ENCODE results near the gene CCDC117. TPM values are rescaled to one million over a fixed set of nuclear protein-coding genes. Genes with fewer than 3 reads are reported as not detected.

Gene CCDC117
- total RNA-seq, 1 donor, result 23.0 TPM

- H3K4me3 ChIP-seq (ENCODE audit: low read depth, low read length), result no peak overlapping the region
- DNase-seq (ENCODE audit: low read depth), result no peak
- no peak for TF ChIP-seq CTCF (IDR thresholded peaks at IDR 0.05; ENCODE audit: insufficient read depth, low read length)
Observed at GRCh38 chr22:28815729-28816128, 43.2 kb downstream of the CCDC117 start.

GRCh38 chr22:28817064-28817463 lies 44.6 kb downstream of the CCDC117 start:
- DNase-seq (ENCODE audit: low read depth), result no peak
- TF ChIP-seq CTCF (IDR thresholded peaks at IDR 0.05; ENCODE audit: insufficient read depth, low read length), result no peak
- no peak overlapping the region for H3K4me3 ChIP-seq (ENCODE audit: low read depth, low read length)

DNA sequence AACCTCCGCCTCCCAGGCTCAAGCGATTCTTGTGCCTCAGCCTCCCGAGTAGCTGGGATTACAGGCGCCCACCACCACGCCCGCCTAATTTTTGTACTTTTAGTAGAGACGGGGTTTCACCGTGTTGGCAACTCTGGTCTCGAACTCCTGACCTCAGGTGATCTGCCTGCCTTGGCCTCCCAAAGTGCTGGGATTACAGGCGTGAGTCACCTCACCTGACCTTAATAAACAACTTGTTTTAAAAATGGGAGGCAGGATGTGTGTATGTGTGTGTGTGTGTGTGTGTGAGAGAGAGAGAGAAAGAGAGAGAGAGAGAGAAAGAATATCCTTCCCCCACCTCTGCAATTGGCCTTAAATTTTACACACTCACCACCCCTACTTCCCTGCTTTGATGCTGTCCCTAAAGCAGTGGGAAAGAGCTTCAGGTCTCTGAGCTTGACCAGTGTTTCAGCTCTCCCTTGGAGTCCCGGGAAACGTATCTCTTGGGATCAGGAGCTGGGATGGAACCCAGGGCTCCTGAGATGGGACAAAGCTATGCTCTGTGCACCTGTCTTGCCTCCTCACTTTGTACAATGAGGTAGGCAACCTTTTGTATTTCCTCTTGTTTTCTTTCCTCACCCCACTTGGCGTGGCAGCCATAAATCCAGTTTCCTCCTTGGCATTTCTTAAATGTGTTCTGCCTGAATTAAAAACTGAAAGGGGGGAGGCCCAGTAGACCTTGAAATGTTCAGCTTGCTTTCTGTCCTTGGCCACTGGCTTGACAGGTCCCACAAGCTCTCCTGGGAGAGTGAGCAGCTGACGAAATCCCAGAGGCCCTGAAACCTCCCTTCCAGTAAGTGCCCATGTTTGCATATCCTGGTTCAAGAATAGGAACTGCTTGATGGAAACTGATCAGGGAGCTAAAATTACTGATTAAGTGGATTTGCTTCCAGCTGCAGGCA lies 45.7 kb downstream of the CCDC117 start:
- H3K4me3 ChIP-seq (ENCODE audit: low read depth, low read length), result no peak overlapping the region
- no peak for DNase-seq (ENCODE audit: low read depth)
- no peak for TF ChIP-seq CTCF (IDR thresholded peaks at IDR 0.05; ENCODE audit: insufficient read depth, low read length)

GRCh38 chr22:28819253-28820096 lies 47.0 kb downstream of the CCDC117 start:
- DNase-seq (ENCODE audit: low read depth), result no peak
- H3K4me3 ChIP-seq (ENCODE audit: low read depth, low read length), result no peak overlapping the region
- TF ChIP-seq CTCF (IDR thresholded peaks at IDR 0.05; ENCODE audit: insufficient read depth, low read length), result no peak

GRCh38 chr22:28820885-28821284 lies 48.4 kb downstream of the CCDC117 start:
- DNase-seq (ENCODE audit: low read depth), result no peak
- no peak for TF ChIP-seq CTCF (IDR thresholded peaks at IDR 0.05; ENCODE audit: insufficient read depth, low read length)
- no peak overlapping the region for H3K4me3 ChIP-seq (ENCODE audit: low read depth, low read length)

DNA sequence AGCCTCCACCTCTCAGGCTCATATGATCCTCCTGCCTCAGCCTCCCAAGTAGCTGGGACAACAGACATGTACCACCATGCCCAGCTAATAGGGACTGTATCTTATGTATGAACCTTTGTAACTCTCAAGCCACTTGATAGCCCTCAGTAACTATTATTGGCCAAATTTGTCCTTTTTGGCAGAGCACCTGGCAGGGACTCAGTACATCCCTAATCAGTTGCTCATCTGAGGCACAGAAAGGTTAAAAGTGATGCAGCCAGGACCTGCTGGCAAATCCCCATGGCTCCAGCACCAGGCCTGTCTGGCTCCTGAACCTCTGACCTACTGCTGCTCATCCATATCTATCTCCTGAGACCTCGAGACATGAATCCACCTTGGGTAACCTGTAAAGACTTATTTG lies 49.0 kb downstream of the CCDC117 start:
- no peak overlapping the region for H3K4me3 ChIP-seq (ENCODE audit: low read depth, low read length)
- TF ChIP-seq CTCF (IDR thresholded peaks at IDR 0.05; ENCODE audit: insufficient read depth, low read length), result no peak
- no peak for DNase-seq (ENCODE audit: low read depth)
